ENCODE measurements around the gene LRP5. TPM values are rescaled to one million over a fixed set of nuclear protein-coding genes. Genes with fewer than 3 reads are reported as not detected.

Gene LRP5
- total and polyA plus RNA-seq, 5 experiments from 2014 or later, result 0.19 to 3.6 (median 1.4) TPM

DNA sequence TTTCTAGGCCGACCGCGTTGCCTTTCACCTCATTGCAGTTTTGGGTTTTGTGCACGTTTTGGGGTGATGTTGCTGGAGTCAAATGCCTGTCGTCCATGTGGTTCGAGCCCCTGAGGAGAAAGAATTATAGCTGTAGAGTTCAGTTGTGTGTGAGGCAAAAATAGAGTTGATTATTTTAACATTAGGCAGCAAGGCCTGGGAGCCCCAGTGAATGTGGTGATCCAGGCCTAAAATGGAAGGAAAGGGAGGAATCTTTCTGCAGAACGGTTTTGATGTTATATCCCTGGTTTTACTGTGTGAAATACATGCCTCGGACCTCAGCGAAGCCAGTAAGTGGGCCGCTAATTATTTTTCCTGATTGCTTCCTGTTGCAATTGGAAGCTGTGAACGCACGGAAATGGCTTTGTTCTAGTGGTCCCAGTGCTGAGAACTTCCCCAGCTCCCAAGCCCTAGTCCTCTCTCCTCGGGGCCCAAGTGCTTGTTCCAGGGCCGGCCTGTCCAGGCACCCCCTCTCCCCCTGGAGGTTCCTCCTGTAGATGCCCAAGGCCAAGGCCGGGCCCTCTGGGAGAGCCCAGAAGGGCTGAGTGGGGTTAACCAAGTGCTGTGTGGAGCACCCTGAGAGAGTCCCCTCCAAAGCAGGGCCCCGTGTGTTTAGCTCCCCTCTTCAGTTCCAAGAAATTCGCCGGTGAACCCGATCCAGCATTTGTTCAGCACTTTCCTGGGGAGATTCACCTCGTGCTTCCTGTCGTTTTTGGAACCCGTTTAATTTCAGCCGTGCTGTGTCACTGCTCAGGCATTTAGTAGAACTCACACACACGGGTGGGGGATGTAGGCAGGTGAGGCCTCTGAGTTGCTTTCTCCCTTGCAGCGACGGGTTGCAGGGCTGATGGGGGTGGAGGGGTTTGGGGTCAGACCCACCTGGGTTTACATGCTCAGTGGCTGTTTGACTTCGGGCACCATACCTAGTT lies 2.1 kb downstream of the LRP5 start:
- ATAC-seq (no peak), DNase-seq (no peak)
- POLR2A ChIA-PET, result no interaction called here
- Mint-ChIP-seq H3K27me3 (peaks cover 0 to 19% (median 10%) of the 10 kb centered on the region in 5 donors), H3K36me3 (no peaks in the 10 kb centered on the region), H3K4me1 (peaks cover 18 to 21% (median 19%) of the 10 kb centered on the region in 4 donors), H3K9me3 (no peaks in the 10 kb centered on the region), H3K27ac (peak overlapping the region in 3 of 10 donors; percentile 38 to 63 (median 59)), H3K4me3 (peak overlapping the region in 9 of 10 donors; percentile 6 to 91 (median 81))

- Mint-ChIP-seq H3K9me3 (no peaks in the 10 kb centered on the region), H3K4me3 (peak overlapping the region in 3 of 10 donors; percentile 36 to 58 (median 39)), H3K27me3 (peaks cover 0 to 20% (median 10%) of the 10 kb centered on the region in 5 donors), H3K36me3 (no peaks in the 10 kb centered on the region), H3K4me1 (peaks cover 12 to 21% (median 19%) of the 10 kb centered on the region in 4 donors), H3K27ac (peak overlapping the region in 1 of 10 donors; percentile 61)
- ATAC-seq (no peak), DNase-seq (no peak)
- POLR2A ChIA-PET, result no interaction called here
Measured at GRCh38 chr11:68315171-68315920, 3.0 kb downstream of the LRP5 start.

DNA sequence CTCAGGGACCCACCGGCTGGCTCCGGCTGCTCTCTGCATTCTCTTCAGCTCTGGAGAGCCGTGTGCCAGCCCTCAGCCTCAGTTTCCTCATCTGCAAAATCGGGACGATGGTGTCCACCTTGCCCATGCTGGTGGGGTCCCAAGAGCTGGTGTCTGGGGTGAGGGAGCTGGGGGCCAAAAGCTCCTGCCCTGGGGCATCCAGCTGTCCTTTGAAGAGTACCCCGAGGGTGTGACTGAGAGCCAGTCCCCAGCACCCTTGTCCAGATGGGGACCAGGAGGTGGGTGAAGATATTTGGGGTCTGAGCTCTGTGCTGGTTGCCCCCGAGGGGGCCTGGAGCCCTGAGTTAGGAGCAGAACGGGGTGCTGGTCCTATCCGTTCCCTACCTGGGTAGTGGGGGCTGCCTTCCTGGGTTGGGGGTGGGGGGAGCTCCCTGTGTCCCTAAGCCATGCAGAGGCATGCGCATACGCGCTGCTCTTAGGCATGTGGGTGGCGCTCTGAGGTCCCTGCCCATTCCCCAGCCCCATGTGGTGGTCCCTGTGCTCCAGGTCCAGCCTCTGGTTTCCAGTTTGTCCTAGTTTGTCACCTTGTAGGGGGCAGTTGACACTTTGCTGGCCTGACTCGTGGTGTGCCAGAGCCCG lies 4.9 kb downstream of the LRP5 start:
- no peak for ATAC-seq
- POLR2A ChIA-PET, result no interaction called here

GRCh38 chr11:68321293-68322051 lies 9.1 kb downstream of the LRP5 start:
- Mint-ChIP-seq H3K27ac (no peak overlapping the region), H3K4me1 (peaks cover 0 to 2% (median 0%) of the 10 kb centered on the region in 4 donors), H3K4me3 (no peak overlapping the region), H3K36me3 (peaks cover 0 to 6% (median 0%) of the 10 kb centered on the region in 3 donors), H3K27me3 (peaks cover 0 to 27% (median 5%) of the 10 kb centered on the region in 5 donors), H3K9me3 (no peaks in the 10 kb centered on the region)
- POLR2A ChIA-PET, result no interaction called here
- no peak for ATAC-seq
- DNase-seq, result no peak

More for the DNA sequence above, 4.9 kb downstream of the LRP5 start:
- Mint-ChIP-seq H3K27ac (no peak overlapping the region), H3K4me1 (peaks cover 9 to 19% (median 16%) of the 10 kb centered on the region in 4 donors), H3K27me3 (peaks cover 0 to 35% (median 10%) of the 10 kb centered on the region in 5 donors), H3K4me3 (no peak overlapping the region), H3K9me3 (no peaks in the 10 kb centered on the region), H3K36me3 (peaks cover 0 to 6% (median 0%) of the 10 kb centered on the region in 3 donors)
- no peak for DNase-seq

DNA sequence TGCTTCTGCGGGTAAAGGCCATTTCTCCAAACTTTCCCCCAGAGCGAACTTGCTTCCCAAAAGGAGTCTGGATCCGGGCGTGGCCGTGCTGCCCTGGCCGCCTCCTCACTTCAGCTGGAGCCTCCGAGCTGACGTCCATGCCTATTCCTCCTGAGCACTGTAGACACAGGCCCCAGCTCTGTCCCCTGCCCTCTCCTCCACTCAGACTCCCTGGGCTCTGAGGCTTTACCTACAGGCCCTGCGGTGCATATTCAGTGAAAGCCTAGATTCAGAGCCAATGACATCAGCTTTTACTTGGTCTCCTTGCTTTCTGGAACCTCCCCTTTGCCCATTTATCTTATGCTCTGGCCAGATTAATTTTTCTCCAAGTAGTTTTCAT lies 9.7 kb downstream of the LRP5 start:
- peaks cover 0 to 6% (median 0%) of the 10 kb centered on the region in 3 donors for H3K36me3 Mint-ChIP-seq
- H3K4me3 Mint-ChIP-seq, result no peak overlapping the region
- DNase-seq (no peak), ATAC-seq (no peak)
- H3K9me3 Mint-ChIP-seq, result no peaks in the 10 kb centered on the region
- peaks cover 0 to 2% (median 0%) of the 10 kb centered on the region in 4 donors for H3K4me1 Mint-ChIP-seq
- H3K27me3 Mint-ChIP-seq, result peaks cover 0 to 21% (median 2%) of the 10 kb centered on the region in 5 donors
- peak overlapping the region in 2 of 10 donors; percentile 11 to 41 for H3K27ac Mint-ChIP-seq
- POLR2A ChIA-PET, result no interaction called here

DNA sequence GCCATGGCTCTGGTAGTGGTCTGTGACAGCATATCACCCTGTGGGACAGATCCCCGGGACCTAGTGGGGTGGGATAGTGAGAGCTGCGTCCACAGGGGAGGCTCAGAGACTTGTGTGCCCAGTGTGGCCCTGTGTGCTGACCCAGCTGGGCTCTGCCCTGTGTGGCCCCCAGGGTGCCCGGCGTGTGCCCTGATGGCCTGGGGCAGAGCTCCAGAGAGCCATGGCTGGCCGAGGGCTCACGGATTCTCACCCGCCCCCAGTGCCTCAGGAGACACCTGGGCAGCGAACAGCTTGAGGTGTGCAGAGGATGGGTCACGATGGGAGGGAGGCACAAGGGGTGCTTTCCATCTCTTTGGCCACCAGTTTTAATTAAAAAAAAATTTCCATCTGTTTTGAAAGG lies 11.8 kb downstream of the LRP5 start:
- POLR2A ChIA-PET, result interaction anchor here (1.2 kb wide), 1 partner anchor 9 kb away, joined by 3 read pairs; no protein-coding TSS in a partner anchor
- H3K4me3 Mint-ChIP-seq, result no peak overlapping the region
- peaks cover 0 to 21% (median 0%) of the 10 kb centered on the region in 5 donors for H3K27me3 Mint-ChIP-seq
- H3K36me3 Mint-ChIP-seq, result peaks cover 0 to 6% (median 0%) of the 10 kb centered on the region in 3 donors
- peaks cover 11 to 23% (median 19%) of the 10 kb centered on the region in 4 donors for H3K4me1 Mint-ChIP-seq
- H3K27ac Mint-ChIP-seq, result no peak overlapping the region
- no peak for ATAC-seq
- no peak for DNase-seq
- no peaks in the 10 kb centered on the region for H3K9me3 Mint-ChIP-seq

DNA sequence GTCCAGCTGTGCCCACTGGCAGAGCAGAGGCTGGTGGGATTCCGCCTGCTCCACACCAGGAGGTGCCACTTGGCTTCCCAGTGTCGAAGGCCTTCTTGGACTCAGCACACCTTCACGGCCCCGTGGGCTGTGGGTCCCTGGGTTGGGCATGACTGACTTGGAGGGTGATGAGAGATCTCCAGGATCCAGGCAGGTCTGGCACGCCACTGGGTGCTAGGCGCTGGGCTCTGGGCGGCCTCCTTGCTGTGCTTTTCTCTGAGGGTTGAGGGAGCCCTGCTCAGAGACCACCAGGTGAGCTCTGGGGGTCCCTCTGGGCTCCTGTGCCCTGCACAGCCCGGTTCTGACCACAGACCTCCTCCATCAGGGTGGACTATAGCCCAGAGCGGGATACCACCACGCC lies 12.3 kb downstream of the LRP5 start:
- Mint-ChIP-seq H3K4me1 (peaks cover 13 to 26% (median 24%) of the 10 kb centered on the region in 4 donors), H3K27ac (no peak overlapping the region), H3K4me3 (no peak overlapping the region), H3K9me3 (no peaks in the 10 kb centered on the region), H3K27me3 (peaks cover 0 to 21% (median 0%) of the 10 kb centered on the region in 5 donors), H3K36me3 (peaks cover 0 to 6% (median 0%) of the 10 kb centered on the region in 3 donors)
- POLR2A ChIA-PET, result interaction anchor here (1.2 kb wide), 1 partner anchor 9 kb away, joined by 3 read pairs; no protein-coding TSS in a partner anchor
- DNase-seq (no peak), ATAC-seq (no peak)

DNA sequence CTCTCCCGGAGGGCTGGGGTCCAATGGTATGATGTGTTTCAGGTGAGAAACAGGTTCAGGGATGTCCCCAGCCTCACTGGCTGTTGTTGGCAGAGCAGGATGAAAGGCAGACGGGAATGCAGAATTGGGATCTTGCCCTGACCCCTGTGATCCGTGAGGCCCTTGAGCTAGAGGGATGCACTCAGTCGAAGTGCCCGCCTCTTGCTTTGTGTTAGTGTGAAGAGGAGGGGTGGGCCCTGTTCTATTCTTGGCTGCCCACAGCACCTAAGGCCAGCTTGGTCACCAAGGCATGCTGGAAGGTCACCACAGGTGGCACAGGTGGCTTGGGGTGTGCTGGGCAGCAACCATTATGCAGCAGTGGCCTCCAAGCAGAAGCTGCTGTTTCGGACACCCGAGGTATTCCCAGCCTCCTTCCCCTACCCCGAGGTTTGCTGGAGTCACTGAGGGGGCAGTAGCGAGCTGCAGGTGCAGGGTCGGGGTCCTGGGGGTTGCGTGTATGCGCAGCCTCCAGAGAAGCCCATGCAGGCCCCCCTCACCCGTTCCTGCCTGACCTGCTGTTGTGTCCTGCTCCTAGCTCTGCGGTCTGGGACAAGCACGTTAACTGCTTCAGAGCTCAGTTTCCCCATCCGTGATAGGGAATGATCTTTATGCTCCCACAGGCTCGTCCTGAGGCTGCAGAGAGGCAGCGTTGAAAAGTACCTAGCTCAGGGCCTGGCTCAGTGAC lies 13.0 kb downstream of the LRP5 start:
- Mint-ChIP-seq H3K4me3 (no peak overlapping the region), H3K9me3 (no peaks in the 10 kb centered on the region), H3K4me1 (peaks cover 13 to 33% (median 30%) of the 10 kb centered on the region in 4 donors), H3K27ac (no peak overlapping the region), H3K27me3 (peaks cover 0 to 20% (median 0%) of the 10 kb centered on the region in 5 donors), H3K36me3 (peaks cover 0 to 6% (median 0%) of the 10 kb centered on the region in 3 donors)
- POLR2A ChIA-PET, result interaction anchor here (0.6 to 1.1 kb wide), 3 partner anchors 15 to 390 kb away, joined by 3 to 4 read pairs (median 4); no protein-coding TSS in a partner anchor
- ATAC-seq (no peak), DNase-seq (no peak)

DNA sequence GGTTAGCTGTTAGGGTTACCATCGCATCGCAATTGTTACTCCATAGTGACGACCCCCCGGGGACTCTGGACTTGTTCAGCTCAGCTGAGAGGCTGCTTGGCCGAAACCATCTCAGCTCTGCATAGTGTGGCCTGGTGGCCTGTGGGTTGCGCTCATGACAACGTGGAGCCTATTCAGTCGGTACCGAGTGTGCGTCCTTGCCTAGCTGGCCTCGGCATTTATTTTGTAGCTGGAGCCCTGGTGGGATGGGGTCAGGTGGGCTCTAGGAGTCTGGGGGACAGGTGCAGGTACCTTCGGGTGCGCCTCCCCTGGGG lies 13.5 kb downstream of the LRP5 start:
- DNase-seq, result no peak
- no peaks in the 10 kb centered on the region for H3K9me3 Mint-ChIP-seq

DNA sequence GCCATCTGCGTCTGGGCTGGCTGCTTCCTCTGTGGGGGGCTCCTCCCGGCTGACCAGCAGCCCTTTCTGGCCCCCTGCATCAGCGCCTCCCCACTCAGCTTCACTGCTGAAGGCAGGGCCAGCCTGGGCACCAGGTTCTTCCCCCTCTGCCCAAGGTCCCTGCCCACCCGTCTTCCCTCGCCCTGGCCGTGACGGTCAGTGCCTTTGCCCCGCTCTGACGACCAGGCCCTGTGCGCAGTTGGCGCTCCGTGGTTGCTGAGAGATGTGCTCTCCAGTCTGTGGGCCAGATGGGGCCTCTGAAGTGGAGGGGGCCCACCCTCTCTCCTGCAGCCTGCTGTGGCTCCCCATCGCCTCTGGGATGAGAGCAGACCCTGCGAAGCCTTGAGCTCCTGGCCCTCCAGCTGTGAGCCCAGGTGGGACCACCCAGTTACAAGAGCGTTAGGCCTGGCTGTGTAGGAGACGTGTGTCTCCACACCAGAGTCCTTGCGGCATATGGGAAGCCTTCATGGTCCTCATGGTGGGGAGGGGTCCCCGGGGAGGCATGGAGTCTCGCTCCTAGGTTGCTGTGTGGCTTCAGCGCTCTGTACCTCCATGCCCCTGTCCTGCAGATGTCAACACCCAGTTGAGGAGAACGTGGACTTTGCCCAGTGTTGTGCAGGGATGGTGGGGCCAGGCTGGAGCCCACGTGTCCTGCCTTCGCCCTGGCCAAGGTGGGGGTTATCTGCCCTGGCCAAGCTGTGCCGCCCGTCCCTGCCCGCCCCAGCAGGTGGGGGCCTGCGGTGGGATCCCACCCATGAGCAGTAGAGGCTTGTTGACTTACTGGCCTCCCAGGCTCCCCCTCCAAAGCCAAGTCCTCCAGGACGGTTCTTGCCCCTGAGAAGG lies 14.2 kb downstream of the LRP5 start:
- POLR2A ChIA-PET, result interaction anchor here (1.1 kb wide), 1 partner anchor 55 kb away, joined by 3 read pairs; no protein-coding TSS in a partner anchor
- ATAC-seq, result no peak
- H3K9me3 Mint-ChIP-seq, result no peaks in the 10 kb centered on the region
- DNase-seq, result no peak
- peaks cover 0 to 9% (median 0%) of the 10 kb centered on the region in 5 donors for H3K27me3 Mint-ChIP-seq
- H3K4me1 Mint-ChIP-seq, result peaks cover 25 to 45% (median 42%) of the 10 kb centered on the region in 4 donors
- H3K27ac Mint-ChIP-seq, result no peak overlapping the region
- no peak overlapping the region for H3K4me3 Mint-ChIP-seq
- no peaks in the 10 kb centered on the region for H3K36me3 Mint-ChIP-seq

More for the DNA sequence above, 13.5 kb downstream of the LRP5 start:
- Mint-ChIP-seq H3K27ac (no peak overlapping the region), H3K4me3 (no peak overlapping the region), H3K27me3 (peaks cover 0 to 15% (median 0%) of the 10 kb centered on the region in 5 donors), H3K4me1 (peaks cover 17 to 38% (median 35%) of the 10 kb centered on the region in 4 donors), H3K36me3 (peaks cover 0 to 3% (median 0%) of the 10 kb centered on the region in 3 donors)
- POLR2A ChIA-PET, result interaction anchor here (0.6 to 1.1 kb wide), 3 partner anchors 14 to 391 kb away, joined by 3 to 4 read pairs (median 4); no protein-coding TSS in a partner anchor
- no peak for ATAC-seq

Measured in naive thymus-derived CD8-positive, alpha-beta T cell (primary cell).